Esophagus muscularis mucosa (tissue), 4 donors: Measurements from ENCODE around the gene CRACDL. TPM values are rescaled to one million over a fixed set of nuclear protein-coding genes. Genes with fewer than 3 reads are reported as not detected.

Experiments
- DNase-seq: peaks from one replicate; pipeline ENCODE4 v3.0.0-alpha.2; 2017; ENCODE audit errors: extremely low spot score
- H3K27ac ChIP-seq, 4 donors: fragments of 200-600 bp; sonication (generic); replicated peaks in 1 of 4; 1 replicate in 3 of 4; 2 replicates in 1 of 4; pipeline ENCODE4 v1.5.1; 2016 to 2019; ENCODE audit warnings: mild to moderate bottlenecking in 1 of 4
- H3K27me3 ChIP-seq, 4 donors: fragments of 200-600 bp; sonication (generic); one replicate each; pipeline versions ENCODE4 v1.5.1 to v1.6.0; 2016 to 2019
- H3K36me3 ChIP-seq, 4 donors: fragments of 200-600 bp; sonication (generic); one replicate each; pipeline ENCODE4 v1.5.1; 2016 to 2019
- H3K4me1 ChIP-seq, 4 donors: fragments of 200-600 bp; sonication (generic); one replicate each; pipeline ENCODE4 v1.5.1; 2016 to 2019
- H3K4me3 ChIP-seq, 4 donors: fragments of 200-600 bp; sonication (generic); 1 replicate in 2 of 4; 2 replicates in 2 of 4; pipeline ENCODE4 v1.5.1; 2016 to 2019; ENCODE audit warnings: mild to moderate bottlenecking in 4 of 4, moderate library complexity in 1 of 4
- H3K9me3 ChIP-seq, 4 donors: fragments of 200-600 bp; sonication (generic); 1 replicate in 3 of 4; 2 replicates in 1 of 4; pipeline ENCODE4 v1.5.1; 2016 to 2019
- EP300 ChIP-seq: sonication (generic); formaldehyde crosslinking; IDR thresholded peaks from one replicate; pipeline ENCODE4 v1.6.1; 2017; ENCODE audit warnings: antibody characterized with exemption
- POLR2A ChIP-seq: fragments of 450-650 bp; IDR thresholded peaks from one replicate; pipeline ENCODE4 v1.6.1; 2017; ENCODE audit warnings: antibody characterized with exemption, moderate library complexity, mild to moderate bottlenecking, low read depth
- POLR2AphosphoS5 ChIP-seq, 2 donors: sonication (generic); formaldehyde crosslinking; IDR thresholded peaks; one replicate each; pipeline ENCODE4 v1.6.1; 2017; ENCODE audit warnings: antibody characterized with exemption in 2 of 2
- WGBS: methylation state at CpG from one replicate; pipeline ENCODE4 v1.1.5; 2018; 5-methylcytosine and 5-hydroxymethylcytosine counted together
- intact Hi-C: fragments of 100-400 bp; cut with DNase I; formaldehyde crosslinking; loops from one replicate; pipeline ENCODE4 v1.15.1; 2023
- total RNA-seq, 4 donors: library from RNA; depleted of rRNA; stranded (reverse); fragments of >200 nt; gene quantifications; one replicate each; pipeline versions ENCODE4 v1.1.0 to v1.2.1, GENCODE V29; 2016
- TF ChIP-seq, protein P1 (sequence below), 3 experiments: fragments of 200-600 bp in 2 of 3; fragments of 450-650 bp in 1 of 3; sonication (generic) in 2 of 3; IDR thresholded peaks; one replicate each; pipeline ENCODE4 v1.5.1; 2017 to 2019; ENCODE audit warnings: antibody characterized with exemption in 3 of 3, mild to moderate bottlenecking in 2 of 3, moderate library complexity in 1 of 3

The CRACDL gene
- total RNA-seq, 4 donors from 2014 or later: 1.7 to 4.7 (median 3.3) TPM

- TF ChIP-seq, protein P1, sequence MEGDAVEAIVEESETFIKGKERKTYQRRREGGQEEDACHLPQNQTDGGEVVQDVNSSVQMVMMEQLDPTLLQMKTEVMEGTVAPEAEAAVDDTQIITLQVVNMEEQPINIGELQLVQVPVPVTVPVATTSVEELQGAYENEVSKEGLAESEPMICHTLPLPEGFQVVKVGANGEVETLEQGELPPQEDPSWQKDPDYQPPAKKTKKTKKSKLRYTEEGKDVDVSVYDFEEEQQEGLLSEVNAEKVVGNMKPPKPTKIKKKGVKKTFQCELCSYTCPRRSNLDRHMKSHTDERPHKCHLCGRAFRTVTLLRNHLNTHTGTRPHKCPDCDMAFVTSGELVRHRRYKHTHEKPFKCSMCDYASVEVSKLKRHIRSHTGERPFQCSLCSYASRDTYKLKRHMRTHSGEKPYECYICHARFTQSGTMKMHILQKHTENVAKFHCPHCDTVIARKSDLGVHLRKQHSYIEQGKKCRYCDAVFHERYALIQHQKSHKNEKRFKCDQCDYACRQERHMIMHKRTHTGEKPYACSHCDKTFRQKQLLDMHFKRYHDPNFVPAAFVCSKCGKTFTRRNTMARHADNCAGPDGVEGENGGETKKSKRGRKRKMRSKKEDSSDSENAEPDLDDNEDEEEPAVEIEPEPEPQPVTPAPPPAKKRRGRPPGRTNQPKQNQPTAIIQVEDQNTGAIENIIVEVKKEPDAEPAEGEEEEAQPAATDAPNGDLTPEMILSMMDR (IDR thresholded peaks at IDR 0.05): no peak
- TF ChIP-seq EP300: no peak
- no peak for TF ChIP-seq POLR2AphosphoS5 (IDR thresholded peaks at IDR 0.05)
- TF ChIP-seq POLR2A: no peak
- no peak for DNase-seq
- Histone ChIP-seq H3K4me3 (no peak overlapping the region), H3K27ac (no peak overlapping the region), H3K4me1 (no peaks in the 10 kb centered on the region), H3K36me3 (no peaks in the 10 kb centered on the region), H3K9me3 (peaks cover 0 to 19% (median 13%) of the 10 kb centered on the region in 4 donors), H3K27me3 (no peaks in the 10 kb centered on the region)
- WGBS: 96% methylated on average over 1 of the region's 1 CpG
- intact Hi-C loops: no loop called here
Measured at GRCh38 chr2:98781822-98782221, 154.2 kb downstream of the CRACDL start.

DNA sequence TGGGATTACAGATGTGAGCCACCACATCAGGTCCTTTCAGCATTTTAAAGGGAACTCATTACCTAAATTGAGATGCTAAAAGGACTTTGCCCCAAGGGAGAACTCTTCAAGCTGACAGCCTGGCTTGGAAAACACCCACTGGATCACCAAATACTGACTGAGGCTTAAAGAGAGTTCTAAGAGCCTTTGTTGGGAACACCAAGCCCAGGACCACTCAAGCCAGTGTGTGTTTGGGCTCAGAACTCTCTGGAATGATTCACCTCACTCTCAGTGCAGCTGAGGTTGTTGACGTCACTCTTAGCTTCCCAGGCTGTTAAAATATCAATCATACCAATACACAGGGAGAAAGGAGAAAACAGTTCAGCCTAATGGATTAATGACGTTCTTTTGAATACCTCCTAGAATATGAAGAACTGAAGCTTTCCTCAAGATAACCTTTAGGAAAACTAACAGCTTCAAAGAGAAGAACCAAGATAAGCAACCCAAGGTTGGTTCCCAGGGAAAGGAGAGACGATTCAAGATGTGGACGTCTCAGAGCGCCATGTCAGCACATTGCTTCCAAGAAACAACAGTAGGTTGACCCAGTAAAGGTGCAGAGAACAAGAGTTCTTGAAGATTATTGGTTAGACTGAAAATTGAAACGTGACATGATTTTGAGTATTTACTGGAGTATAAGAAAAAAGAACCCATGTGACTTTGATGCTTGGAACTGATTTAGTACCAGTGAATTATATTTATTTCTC, 157.1 kb downstream of the CRACDL start:
- intact Hi-C loops: no loop called here
- WGBS: 87% methylated on average over 6 of the region's 6 CpGs

DNA sequence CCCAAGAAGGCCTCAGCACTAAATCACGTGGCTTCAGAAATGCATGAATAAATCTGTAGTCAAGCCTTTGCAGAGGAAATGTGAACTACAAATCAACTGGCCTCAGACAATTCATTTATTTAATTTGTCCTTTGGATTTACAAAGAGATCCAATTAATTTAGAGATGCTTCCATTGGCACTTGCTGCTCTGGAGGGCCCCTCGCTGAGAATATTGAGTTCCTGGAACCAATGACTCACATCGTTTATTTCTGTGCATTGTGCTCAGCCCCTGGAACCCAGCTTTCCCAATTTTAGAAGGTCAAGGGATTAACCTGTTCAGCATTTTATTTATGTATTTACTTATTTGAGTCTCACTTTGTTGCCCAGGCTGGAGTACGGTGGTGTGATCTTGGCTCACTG, 157.9 kb downstream of the CRACDL start:
- Histone ChIP-seq H3K27ac (no peak overlapping the region), H3K4me1 (peaks cover 0 to 10% (median 0%) of the 10 kb centered on the region in 4 donors), H3K27me3 (no peaks in the 10 kb centered on the region), H3K36me3 (no peaks in the 10 kb centered on the region), H3K4me3 (no peak overlapping the region), H3K9me3 (peaks cover 0 to 19% (median 13%) of the 10 kb centered on the region in 4 donors)
- DNase-seq: no peak
- WGBS: 78% methylated on average over 4 of the region's 4 CpGs
- intact Hi-C loops: no loop called here
- TF ChIP-seq EP300: no peak
- no peak for TF ChIP-seq POLR2A
- TF ChIP-seq, protein P1 (IDR thresholded peaks at IDR 0.05): no peak
- TF ChIP-seq POLR2AphosphoS5 (IDR thresholded peaks at IDR 0.05): no peak

More for the DNA sequence above, 157.1 kb downstream of the CRACDL start:
- H3K27me3 ChIP-seq: no peaks in the 10 kb centered on the region
- peaks cover 0 to 10% (median 0%) of the 10 kb centered on the region in 4 donors for H3K4me1 ChIP-seq
- no peak for TF ChIP-seq POLR2AphosphoS5 (IDR thresholded peaks at IDR 0.05)
- TF ChIP-seq POLR2A: no peak
- TF ChIP-seq, protein P1 (IDR thresholded peaks at IDR 0.05): no peak
- TF ChIP-seq EP300: no peak
- no peak for DNase-seq
- H3K36me3 ChIP-seq: no peaks in the 10 kb centered on the region
- no peak overlapping the region for H3K27ac ChIP-seq
- no peak overlapping the region for H3K4me3 ChIP-seq
- peaks cover 0 to 19% (median 13%) of the 10 kb centered on the region in 4 donors for H3K9me3 ChIP-seq

- TF ChIP-seq, protein P1 (IDR thresholded peaks at IDR 0.05): no peak
- TF ChIP-seq POLR2AphosphoS5 (IDR thresholded peaks at IDR 0.05): no peak
- TF ChIP-seq POLR2A: no peak
- TF ChIP-seq EP300: no peak
- H3K4me3 ChIP-seq: no peak overlapping the region
- H3K36me3 ChIP-seq: no peaks in the 10 kb centered on the region
- intact Hi-C loops: no loop called here
- peaks cover 0 to 10% (median 0%) of the 10 kb centered on the region in 4 donors for H3K4me1 ChIP-seq
- H3K27ac ChIP-seq: no peak overlapping the region
- H3K27me3 ChIP-seq: no peaks in the 10 kb centered on the region
- DNase-seq: no peak
- H3K9me3 ChIP-seq: peaks cover 0 to 18% (median 12%) of the 10 kb centered on the region in 4 donors
- WGBS: 90% methylated on average over 1 of the region's 1 CpG
Measured at GRCh38 chr2:98777710-98778109, 158.3 kb downstream of the CRACDL start.
